ENCODE data around the gene TRIM29.

TRIM29 gene

DNA sequence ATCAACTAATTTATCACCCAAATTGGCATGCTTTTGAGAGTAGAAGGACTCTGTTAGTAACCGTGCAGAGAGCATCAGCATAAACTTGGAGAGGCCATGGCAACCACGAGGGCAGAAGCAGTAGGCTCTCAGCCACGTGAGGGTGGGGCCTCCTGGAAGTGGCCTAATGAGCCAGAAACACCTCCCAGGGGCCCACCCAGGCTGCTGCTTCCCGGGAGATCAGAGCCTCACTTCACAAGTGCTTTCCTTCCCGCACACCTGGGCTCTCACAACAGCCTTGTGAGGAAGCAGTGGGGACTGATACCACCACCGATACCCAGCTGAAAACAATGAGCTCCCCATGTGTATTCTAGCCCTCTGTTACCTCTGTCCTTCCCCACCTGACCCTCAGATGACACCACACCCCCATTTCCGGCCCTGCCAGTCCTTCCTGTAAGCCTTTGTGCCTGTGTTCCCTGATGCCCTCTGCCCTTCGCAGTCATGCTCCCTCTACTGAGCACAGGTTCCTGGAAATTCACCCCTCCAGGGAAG, 17.0 kb downstream of the TRIM29 start:
- DNase-seq, result no peak

GRCh38 chr11:120119121-120119520, 18.8 kb downstream of the TRIM29 start:
- DNase-seq, result no peak

DNA sequence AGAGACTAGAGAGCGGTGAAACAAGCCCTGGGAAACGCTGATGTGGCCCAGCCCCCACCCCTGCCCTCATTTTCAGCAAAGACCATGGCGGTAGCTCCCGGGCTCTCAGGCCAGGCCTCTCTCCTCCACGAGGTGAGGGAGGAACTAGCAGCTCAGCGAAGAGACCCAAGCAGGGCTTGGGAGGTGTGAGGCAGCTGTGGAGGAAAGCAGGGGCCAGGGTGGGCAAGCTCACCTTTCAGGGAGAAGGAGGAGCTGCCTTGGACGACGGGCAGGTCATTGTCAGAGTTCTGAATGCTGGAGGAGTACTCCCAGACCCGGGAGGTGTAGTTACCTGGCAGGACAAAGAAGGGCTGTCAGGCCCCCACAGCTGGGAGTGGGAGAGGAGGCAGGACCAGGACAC, 19.9 kb downstream of the TRIM29 start:
- DNase-seq, result no peak

GRCh38 chr11:120116966-120117365, 20.9 kb downstream of the TRIM29 start:
- DNase-seq, result no peak

DNA sequence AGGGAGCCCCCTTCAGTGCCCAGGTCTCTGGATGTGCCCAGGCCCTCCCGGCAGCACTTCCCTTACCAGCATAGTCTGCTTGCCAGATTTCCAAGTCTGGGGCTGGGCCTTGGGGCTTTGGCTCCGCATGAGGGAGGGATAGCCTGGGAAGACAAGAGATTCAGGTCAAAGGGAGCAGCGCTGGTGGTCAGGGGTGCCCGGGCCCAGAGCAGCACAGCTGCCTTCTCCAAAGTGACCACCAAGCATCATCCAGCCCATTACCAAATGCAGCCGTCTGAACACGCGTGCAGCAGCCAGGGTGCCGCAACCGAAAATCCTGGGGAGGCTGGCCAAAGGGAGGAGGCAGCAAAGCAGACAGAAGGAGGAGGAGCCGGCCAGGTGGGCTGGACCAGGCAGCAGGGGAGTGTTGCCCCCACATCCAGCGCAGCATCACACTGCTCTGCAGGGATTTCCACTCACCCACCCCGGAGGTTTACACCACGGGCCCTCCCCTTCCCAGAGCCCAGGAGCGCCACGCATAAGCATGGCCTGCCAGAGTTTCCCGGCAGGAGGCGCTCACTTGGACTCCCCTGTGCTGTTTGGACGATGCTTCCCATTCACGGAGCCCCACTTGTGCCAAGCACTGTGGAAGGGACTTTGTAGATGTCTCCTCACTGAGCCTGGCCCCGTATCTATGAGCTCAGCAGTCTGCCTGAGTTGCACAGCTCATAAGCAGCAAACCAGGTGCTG, 22.5 kb downstream of the TRIM29 start:
- peak in 1 of 2 experiments; percentile 45 for DNase-seq

DNA sequence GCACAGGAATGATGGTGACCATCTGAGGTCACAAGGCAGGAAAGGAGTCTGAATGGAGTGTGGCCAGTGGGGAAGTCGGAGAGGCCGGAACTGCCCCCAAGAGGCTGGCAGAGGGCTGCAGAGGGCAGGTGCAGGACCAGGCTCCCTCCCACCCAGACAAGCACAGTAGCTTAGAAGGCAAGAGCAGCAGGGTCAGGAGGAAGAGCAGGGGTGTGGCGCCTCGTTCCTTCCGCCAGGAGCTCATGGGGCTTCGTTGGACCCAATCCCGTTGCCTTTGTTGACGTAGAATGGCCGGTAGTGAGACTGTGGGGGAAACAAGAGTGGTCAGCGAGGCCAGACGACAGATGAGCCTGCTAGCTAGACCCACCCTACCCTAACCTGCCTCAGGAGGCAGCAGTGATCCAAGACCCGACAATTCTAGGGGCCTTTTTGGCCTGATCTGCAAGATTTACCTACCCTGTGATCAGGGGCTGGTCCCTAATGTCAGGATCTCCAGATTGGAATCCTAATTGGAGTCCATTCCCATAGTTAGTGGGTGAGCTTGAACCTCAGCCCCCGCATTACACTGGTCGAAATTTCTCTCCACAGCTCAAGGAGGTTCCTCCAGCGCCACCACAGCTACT, 25.6 kb downstream of the TRIM29 start:
- DNase-seq, result no peak

GRCh38 chr11:120109531-120109930, 28.4 kb downstream of the TRIM29 start:
- no peak for DNase-seq

DNA sequence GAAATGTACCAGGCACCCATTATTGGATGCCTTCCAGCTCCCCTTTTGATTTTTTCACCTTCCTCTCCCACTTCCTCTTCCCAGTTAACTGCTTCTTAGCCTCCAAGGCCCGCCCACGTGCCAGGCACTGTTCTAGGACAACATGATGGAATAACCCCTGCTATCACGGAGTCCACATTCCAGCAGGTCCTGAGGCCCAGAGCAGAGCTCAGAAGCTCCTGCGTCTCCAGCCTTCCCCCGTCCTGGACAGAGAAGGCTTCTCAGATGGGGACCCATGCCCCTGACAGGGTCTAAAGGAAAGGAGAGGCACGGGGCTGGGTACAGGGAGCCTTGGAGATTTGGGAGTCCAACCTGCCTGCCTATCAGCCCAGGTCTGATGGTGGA, 29.1 kb downstream of the TRIM29 start:
- no peak for DNase-seq

- DNase-seq, result peak; percentile 46 to 95
These were observed 29.6 kb downstream of the TRIM29 start for GRCh38 chr11:120108154-120108784.

GRCh38 chr11:120107692-120108091, 30.2 kb downstream of the TRIM29 start:
- no peak for DNase-seq

DNA sequence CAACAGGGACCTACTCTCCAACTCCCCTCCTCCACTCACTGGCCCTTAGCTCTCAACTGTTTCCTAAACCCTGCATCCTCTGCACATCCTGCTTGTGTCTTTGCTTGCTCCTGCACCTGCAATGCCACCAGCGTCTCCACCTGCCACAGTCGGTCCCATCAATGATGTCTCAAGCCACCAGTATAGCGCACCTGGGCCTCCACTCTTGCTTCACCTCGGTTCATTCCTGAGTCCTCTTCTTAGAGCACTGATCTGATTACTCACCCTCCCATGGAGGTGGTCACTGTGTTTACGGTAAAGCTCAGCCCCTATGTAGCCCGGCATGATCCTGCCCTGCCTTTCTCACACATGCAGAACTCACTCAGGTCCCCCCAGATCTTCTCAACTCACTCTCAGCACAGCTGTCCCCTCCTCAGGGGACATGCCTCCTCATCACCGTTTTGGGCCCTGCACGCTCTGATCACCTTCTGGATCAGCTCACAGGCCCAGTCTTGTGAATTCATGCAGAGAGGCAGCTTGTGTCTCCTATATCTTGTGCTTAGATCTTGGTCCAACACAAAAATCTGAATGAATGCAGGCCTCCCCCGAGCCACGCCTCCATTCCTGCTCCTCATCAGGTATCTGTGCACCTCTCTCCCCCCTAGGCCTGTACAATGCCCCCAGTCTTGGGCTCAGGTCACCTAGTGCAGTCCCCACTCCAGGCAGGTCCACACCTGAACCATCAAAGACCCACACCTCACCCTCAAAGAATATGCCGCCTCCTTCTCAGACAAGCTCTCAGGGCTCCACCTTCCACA, 31.4 kb downstream of the TRIM29 start:
- no peak for DNase-seq

DNA sequence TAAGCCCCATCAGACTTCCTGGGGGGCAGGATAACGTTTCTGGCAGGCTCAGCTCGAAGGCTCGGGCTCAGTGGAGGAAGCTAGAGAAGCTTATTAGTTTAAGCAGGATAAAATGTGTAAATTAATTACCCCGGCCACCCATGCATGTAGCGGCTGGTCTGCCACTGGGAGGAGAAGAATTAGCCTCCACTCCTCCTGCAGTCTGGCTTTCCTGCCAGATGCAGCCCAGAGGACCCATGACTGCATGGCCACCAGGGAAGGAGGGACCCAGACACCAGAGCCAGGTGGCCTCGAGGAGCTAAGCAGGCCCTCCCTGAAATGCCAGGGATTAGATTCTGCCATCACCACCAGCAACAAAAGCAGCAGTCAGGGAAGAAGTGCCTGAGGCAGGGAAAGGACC, 32.3 kb downstream of the TRIM29 start:
- DNase-seq, result no peak

DNA sequence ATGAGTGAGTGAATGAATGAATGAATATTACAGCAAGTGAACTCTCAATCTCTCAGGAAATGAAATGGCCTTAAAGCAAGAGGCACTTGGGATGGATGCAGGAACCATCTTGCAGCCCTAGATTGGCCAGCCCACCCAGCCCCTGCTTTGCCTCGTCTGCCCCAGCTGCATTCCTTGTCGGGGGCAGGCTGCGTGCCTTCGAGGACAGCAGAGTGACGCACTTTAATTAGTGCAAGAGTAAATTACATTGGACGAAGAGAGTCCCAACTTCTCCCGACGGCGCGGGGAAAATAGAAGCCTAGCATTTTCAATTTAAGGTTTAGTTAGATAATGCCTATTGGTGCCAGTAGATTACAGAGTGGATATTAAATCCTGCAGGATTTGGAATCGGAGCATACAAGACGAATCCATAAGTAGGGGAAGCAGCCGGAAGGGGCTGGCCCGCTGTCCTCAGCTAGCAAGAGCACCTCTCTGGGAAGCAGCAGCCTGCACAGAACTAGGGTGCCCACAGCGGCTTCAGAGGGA, 33.8 kb downstream of the TRIM29 start:
- no peak for DNase-seq

DNA sequence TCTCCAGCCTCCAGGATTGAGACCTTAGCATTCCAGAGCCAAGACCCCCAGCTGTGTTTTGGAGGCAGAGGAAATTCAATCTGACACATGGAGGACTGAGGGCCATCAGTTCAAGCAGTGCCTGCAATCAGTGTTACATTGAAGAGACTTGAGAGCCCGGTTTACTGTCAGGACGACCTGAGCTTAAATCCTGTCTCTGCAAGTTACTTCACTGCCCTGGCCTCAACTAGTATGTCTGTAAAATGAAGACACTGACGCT, 35.1 kb downstream of the TRIM29 start:
- no peak for DNase-seq

- no peak for DNase-seq
These were observed 35.7 kb downstream of the TRIM29 start for GRCh38 chr11:120102050-120102863.

DNA sequence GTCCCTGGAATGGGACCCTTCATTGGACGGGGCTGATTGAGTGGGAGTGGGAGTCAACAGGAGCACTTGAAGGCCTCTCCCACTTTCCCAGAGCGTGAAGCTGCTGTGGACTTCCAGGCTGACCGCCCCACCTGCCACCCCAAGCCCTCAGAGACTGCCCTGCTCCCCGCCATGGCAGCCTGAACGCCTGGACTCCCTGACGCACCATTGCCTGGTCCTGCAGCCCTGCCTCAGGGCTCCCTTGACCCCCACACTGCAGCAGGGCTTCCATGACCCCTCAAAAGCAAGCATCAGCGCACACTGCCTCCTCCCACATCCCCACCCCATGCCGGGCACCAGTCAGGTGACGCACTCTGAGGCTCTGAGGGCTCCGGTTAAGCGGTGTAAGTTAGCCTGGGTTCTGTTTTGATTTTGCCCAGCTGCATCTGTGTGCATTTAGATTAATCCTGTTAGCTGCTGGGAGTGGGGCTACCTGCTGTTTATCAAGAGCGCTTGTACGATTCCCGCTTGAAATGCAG, 39.4 kb downstream of the TRIM29 start:
- DNase-seq, result no peak

DNA sequence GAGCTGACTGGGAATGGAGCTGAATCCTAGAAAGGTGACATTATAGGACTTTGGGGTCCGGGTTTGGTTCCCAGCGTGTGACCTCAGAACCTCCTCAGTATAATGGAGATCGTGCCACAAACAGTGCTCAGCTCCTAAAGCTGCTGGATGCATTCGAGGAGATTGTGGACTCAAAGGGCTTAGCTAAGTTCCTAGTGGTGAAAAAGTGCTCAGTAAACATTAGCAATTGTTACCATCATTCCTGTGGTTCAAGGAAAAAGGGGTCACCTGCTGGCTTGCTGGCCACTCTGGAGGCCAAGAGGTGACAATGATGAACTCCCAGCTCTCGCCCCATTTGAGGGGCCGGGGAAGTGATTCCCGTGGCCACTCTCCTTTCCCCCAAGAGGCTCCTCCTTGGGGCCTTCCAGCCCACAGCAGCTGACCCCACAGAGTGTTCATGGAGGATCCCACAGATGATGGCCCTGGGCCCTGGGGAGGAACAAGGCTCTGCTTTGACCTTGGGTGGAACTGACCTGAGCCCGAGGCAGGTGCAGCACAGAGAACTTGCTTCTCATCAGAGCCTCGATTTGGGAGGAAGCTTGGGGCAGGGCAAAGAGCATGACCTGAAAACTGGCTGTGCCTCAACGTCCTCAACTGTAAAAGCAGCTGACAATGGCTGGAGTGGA, 40.1 kb downstream of the TRIM29 start:
- DNase-seq, result no peak

DNA sequence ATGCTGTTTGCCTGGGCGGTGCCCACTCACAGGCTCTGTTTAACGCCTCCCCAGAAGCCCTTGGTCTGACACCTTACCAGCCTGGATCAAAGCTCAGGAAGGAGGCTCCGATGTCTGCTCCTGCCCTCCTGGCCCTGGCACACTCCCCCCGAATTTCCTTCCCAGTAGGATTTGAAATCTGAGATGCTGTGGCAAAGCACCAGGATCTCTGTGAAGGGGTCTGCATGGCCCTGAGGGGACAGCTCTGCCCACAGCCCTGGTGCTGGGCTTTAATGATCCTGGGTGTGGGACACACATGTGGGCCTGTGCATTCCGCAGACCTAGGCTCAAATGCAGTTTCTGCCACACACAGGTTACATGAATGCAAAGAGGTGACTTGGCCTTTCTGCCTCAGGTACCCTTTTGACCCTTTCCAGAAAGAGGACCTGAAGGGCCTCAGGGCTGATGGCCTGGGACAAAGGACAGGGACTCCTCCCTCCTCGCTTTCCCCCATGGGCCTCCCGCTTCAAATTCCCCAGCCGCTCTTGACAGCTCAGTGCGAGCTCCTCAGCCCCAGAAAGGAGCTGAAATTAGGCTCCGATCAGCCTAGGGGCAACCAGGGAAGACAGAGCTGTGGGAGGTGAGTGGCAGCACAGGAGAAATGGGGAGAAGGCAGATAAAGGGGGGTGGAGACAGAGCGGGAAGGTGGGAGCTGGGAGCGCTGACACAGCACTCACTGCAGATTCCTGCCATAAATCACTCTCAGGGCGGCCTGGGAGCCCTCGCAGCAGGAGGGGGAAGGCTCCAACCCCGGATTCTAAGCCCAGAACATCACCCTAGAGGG, 41.3 kb downstream of the TRIM29 start:
- DNase-seq, result no peak

- DNase-seq, result peak in 1 of 2 experiments; percentile 50
These were observed 42.4 kb downstream of the TRIM29 start for GRCh38 chr11:120095516-120095915.

GRCh38 chr11:120091701-120092100, 46.2 kb downstream of the TRIM29 start:
- no peak for DNase-seq

GRCh38 chr11:120091121-120091520, 46.8 kb downstream of the TRIM29 start:
- no peak for DNase-seq

Measured in NCI-H526 (cell line).